Dendritic cell treated with granulocyte-macrophage colony-stimulating factor and Interleukin-4, amounts not matched to agents 40 ng/mL and 50 ng/mL, for 4 days (primary cell): ENCODE measurements around the gene CD248.

ENCODE experiments used
- H3K27ac Mint-ChIP-seq: one replicate; pipeline ENCODE4 v1.8.0; 2022; ENCODE audit warnings: mild to moderate bottlenecking, mixed read lengths
- H3K27me3 Mint-ChIP-seq: one replicate; pipeline ENCODE4 v1.8.0; 2022; ENCODE audit warnings: mild to moderate bottlenecking, mixed read lengths
- H3K36me3 Mint-ChIP-seq: one replicate; pipeline ENCODE4 v1.8.0; 2022; ENCODE audit warnings: low read depth, mixed read lengths
- H3K4me1 Mint-ChIP-seq: one replicate; pipeline ENCODE4 v1.8.0; 2022; ENCODE audit warnings: low read depth, mixed read lengths
- H3K4me3 Mint-ChIP-seq: one replicate; pipeline ENCODE4 v1.8.0; 2022; ENCODE audit warnings: mild to moderate bottlenecking, moderate library complexity, mixed read lengths
- H3K9me3 Mint-ChIP-seq: one replicate; pipeline ENCODE4 v1.8.0; 2022; ENCODE audit warnings: mixed read lengths
- intact Hi-C: fragments of 100-400 bp; cut with micrococcal nuclease; formaldehyde crosslinking; loops from one replicate; pipeline ENCODE4 v1.15.0; 2022

The CD248 gene

DNA sequence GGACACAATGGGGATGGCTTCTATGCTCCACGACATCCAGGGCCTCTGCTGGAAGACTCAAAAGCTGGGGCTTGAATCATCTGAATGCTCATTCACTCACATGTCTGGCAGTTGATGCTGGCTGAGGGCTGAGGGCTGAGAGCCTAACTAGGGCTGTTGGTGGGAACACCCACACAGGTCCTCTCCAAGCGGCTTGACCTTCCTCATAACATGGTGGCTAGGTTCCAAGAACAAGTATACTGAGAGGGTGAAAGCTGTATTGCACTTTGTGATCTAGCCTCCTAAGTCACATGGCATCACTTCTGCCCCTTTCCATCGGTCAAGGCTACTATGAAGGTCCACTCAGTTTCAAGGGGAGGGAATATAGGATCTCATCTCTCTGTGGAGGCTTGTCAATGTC lies 17.7 kb downstream of the CD248 start:
- Mint-ChIP-seq H3K4me1 (peaks cover 5% of the 10 kb centered on the region), H3K4me3 (no peak overlapping the region), H3K36me3 (no peaks in the 10 kb centered on the region), H3K27me3 (peaks cover 23% of the 10 kb centered on the region), H3K9me3 (no peaks in the 10 kb centered on the region), H3K27ac (no peak overlapping the region)
- intact Hi-C loops = no loop called here

DNA sequence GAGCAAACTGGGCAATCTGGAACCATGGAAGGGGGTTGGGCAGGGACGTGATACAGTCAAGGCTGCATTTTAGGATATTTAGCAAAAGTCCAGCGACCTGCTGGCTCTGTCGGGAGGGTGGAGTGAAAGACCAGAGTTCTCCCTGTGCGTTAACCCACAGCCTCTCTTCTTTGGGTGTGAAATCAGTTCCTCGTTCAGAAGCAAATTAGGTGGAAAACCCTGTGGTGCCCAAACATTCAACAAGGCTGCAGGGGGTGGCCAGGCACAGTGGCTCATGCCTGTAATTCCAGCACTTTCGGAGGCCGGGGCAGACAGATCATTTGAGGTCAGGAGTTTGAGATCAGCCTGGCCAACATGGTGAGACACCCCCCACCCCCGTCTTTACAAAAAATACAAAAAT lies 19.2 kb downstream of the CD248 start:
- no peak overlapping the region for H3K4me3 Mint-ChIP-seq
- H3K4me1 Mint-ChIP-seq = peaks cover 9% of the 10 kb centered on the region
- H3K36me3 Mint-ChIP-seq = no peaks in the 10 kb centered on the region
- H3K9me3 Mint-ChIP-seq = no peaks in the 10 kb centered on the region
- intact Hi-C loops = no loop called here
- peaks cover 39% of the 10 kb centered on the region for H3K27me3 Mint-ChIP-seq
- no peak overlapping the region for H3K27ac Mint-ChIP-seq

DNA sequence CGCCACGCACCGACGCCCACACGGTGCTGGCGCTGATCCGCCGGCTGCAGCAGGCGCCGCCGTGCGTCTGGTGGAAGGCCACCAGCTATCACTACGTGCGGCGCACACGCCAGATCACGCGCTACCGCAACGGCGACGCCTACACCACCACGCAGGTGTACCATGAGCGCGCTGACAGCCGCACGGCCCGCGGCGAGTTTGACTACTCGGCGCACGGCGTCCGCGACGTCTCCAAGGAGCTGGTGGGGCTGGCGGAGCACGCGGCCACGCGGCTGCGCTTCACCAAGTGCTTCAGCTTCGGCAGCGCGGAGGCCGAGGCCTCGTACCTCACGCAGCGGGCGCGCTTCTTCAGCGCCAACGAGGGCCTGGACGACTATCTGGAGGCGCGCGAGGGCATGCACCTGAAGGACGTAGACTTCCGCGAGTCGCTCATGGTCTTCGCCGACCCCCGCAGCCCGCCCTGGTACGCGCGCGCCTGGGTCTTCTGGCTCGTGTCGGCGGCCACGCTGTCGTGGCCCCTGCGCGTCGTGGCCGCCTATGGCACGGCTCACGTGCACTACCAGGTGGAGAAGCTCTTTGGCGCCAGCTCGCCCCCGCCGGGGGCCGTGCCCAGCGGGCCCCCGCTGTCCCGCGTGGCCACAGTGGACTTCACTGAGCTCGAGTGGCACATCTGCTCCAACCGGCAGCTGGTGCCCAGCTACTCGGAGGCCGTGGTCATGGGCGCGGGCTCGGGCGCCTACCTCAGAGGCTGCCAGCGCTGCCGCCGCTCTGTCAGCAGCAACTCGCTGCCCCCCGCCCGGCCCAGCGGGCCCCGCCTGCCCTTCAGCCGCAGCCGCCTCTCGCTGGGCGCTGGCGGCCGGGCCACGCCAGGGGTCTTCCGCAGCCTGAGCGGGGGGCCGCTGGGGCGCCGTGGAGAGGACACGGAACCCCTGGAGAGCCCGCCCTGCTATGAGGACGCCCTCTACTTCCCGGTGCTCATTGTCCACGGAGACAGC lies 21.9 kb downstream of the CD248 start:
- Mint-ChIP-seq H3K27me3 (peaks cover 55% of the 10 kb centered on the region), H3K4me3 (no peak overlapping the region), H3K36me3 (no peaks in the 10 kb centered on the region), H3K27ac (no peak overlapping the region), H3K4me1 (peaks cover 17% of the 10 kb centered on the region), H3K9me3 (no peaks in the 10 kb centered on the region)
- intact Hi-C loops = no loop called here

DNA sequence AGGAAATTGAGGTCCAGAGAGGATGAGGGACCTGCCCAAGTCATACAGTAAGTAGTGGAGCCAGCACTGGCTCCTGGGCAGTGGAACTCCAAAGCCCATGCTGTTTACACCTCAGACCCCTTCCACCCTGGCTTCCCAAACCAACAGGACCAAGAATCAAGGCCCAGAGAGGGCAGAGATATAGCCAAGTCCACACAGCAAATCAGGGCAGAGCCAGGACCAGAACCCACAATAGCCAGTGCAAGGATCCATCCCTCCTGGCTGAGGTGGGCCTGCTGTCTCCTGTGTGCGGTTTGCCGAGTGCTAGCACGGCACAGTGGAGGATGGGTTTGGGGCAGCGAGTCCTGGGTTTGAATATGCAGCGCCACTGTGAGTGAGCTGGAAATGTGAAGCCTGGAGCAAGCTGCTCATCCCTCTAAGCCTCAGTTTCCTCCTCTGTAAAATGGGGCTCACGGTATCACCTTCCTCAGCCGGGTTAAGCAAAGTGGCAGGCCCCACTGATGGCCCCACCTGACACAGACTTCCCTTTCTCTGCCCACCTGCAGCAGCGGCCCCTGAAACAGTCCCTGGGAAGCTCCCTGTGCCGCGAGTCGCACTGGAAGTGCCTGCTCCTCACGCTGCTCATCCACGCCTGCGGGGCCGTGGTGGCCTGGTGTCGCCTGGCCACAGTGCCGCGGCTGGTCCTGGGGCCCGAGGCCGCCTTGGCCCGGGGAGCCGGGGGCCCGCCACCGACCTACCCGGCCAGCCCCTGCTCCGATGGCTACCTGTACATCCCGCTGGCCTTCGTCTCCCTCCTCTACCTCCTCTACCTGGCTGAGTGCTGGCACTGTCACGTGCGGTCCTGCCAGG lies 22.8 kb downstream of the CD248 start:
- Mint-ChIP-seq H3K9me3 (no peaks in the 10 kb centered on the region), H3K27ac (no peak overlapping the region), H3K4me3 (no peak overlapping the region), H3K36me3 (peaks cover 5% of the 10 kb centered on the region), H3K27me3 (peaks cover 58% of the 10 kb centered on the region), H3K4me1 (peaks cover 21% of the 10 kb centered on the region)
- intact Hi-C loops = no loop called here

DNA sequence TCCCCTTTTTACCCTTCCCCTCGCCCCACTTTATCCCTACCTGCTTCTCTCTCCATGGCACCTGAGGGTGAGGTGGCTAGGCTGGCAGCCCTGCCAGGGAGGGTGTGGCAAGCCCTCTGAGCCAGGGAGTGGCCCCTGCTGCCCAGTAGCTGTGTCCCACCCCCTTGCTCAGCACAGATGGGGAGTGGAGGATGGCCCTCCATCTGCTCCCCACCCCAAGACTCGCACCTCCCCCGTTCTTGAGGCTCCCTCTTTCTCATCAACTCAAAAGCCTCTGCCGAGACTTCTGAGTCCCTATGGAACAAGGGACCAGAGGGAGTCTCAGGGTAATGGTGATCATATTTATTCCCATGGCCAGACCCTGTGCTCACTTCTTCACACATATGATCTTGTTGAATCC lies 23.5 kb downstream of the CD248 start:
- H3K36me3 Mint-ChIP-seq = peaks cover 11% of the 10 kb centered on the region
- intact Hi-C loops = no loop called here
- H3K27ac Mint-ChIP-seq = no peak overlapping the region
- no peaks in the 10 kb centered on the region for H3K9me3 Mint-ChIP-seq
- H3K4me3 Mint-ChIP-seq = no peak overlapping the region
- H3K4me1 Mint-ChIP-seq = peaks cover 22% of the 10 kb centered on the region
- H3K27me3 Mint-ChIP-seq = peaks cover 58% of the 10 kb centered on the region

DNA sequence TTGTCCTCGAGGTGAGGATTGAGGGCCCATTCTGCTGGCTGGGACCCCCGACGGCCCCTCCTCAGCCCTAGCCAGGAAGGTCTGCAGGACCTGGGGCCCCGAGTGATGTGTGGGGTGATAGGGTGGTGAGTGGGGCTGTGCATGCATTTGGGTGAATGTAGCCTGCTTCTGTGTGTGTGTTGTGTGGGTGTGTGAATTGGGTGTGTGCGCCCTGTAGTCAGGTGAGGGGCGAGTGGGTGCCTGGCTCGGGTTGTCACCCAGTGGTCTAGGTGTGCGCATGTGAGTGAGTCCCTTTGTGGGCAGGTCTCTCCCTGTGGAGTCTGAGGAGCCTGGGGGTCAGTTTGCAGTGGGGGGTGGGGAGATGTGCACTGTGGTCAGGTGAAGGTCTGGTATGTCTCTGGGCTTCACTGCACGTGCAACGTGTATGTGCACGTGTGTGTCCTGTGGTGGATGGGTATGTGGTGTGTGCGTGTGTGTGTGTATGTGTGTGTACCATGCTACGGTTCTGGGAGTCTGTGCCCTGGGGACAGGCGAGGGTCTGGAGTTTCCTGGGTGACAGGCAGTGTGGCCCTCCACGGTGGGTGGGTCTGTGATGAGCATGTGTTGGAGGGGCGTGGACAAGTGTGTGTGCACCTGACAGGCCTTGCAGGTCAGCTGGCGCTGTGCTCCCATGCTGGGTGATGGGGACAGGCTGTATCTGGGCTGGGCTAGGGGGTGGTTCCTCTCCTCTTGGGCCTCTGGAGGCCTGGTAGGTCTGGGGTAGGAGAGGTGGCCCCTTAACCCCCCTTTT lies 24.1 kb downstream of the CD248 start:
- no peaks in the 10 kb centered on the region for H3K9me3 Mint-ChIP-seq
- intact Hi-C loops = no loop called here

DNA sequence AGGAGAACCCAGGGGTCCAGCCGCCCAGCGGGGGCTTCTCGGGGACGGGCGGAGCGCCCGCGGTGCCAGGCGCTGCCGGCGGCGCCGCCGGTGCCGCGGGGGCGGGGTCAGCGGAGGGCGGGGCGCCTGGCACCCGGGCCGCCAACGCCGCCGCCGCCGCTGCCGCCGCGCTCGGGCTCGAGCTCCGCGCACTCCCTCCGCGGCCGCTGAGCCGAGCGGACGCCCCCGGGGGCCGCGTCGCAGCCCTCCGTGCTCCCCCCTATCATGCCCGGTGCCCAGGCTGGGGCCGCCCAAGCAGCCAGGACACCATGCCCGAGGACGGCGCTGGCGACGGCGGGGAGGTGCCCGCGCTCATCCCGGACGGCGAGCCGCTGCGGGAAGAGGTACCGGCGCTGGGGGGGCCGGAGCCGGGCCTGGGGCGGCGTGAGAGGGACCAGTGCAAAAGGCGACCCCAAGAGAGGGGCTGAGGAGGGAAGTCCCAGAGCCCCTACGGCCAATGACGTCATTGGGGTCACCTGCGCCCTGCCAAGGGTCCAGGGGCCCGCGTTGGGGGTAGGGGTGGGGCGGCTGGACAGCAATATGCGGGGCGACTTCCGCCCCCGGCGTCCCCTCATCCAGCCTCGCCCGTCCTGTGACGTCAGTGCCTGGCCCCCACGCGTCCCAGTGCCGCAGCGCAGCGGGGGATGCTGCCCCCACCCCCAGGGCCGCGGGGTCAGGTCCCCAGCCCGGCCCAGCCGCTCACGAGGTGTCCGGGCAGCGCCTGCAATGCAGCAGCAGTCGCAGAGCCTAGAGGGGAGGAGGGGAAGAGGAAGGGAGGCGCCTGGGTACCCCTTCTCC lies 24.9 kb downstream of the CD248 start, which contains the start of gene TMEM151A:
TMEM151A (plus strand) TSS at position 189 of the 837 bp plus-strand sequence; CDS start at position 309, 120 bp downstream.
- Mint-ChIP-seq H3K36me3 (peaks cover 11% of the 10 kb centered on the region), H3K4me3 (peak within 1 kb of the TSS; percentile 24), H3K27ac (no peak within 1 kb of the TSS), H3K27me3 (peaks cover 51% of the 10 kb centered on the region), H3K9me3 (no peaks in the 10 kb centered on the region), H3K4me1 (peaks cover 36% of the 10 kb centered on the region)
- intact Hi-C loops = no loop called here

More for the DNA sequence above, 24.1 kb downstream of the CD248 start:
- Mint-ChIP-seq H3K4me3 (no peak overlapping the region), H3K4me1 (peaks cover 28% of the 10 kb centered on the region), H3K36me3 (peaks cover 11% of the 10 kb centered on the region), H3K27ac (no peak overlapping the region), H3K27me3 (peaks cover 56% of the 10 kb centered on the region)

DNA sequence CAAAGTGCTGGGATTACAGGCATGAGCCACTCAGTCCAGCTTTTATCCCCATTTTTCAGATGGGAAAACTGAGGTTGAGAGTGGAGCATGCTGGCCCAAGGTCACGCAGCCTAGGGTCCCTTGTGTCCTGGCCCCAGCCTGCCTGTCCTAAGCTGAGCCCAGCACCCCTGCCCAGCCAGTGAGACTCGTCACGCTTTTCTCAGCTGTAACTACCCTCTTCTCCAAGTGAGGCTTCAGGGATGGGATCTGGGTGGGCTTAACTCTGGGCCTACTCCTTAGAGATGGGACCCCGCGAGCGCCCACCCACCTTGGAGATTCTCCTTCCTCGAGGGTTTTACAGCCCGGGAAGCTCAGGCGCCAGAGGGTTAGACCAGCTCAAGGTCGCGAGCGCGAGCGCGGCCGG lies 25.5 kb downstream of the CD248 start:
- intact Hi-C loops = no loop called here
- peaks cover 46% of the 10 kb centered on the region for H3K27me3 Mint-ChIP-seq
- H3K9me3 Mint-ChIP-seq = no peaks in the 10 kb centered on the region
- peaks cover 42% of the 10 kb centered on the region for H3K4me1 Mint-ChIP-seq
- H3K27ac Mint-ChIP-seq = no peak overlapping the region
- peaks cover 16% of the 10 kb centered on the region for H3K36me3 Mint-ChIP-seq
- no peak overlapping the region for H3K4me3 Mint-ChIP-seq

DNA sequence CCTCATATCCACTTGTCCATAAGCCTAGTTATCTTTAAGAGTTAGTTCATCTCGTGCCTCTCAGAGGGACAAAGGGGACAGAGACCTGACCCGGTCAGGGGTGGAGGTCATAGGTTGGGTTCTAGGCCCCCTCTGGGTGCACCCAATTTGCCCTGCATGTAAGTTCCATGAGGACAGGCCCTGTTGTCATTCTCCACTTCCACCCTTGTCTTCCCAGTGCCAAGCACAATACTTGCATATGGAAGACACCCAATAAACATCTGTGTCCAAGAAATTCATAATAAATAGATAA lies 26.6 kb downstream of the CD248 start:
- no peak overlapping the region for H3K4me3 Mint-ChIP-seq
- intact Hi-C loops = no loop called here
- H3K27me3 Mint-ChIP-seq = peaks cover 43% of the 10 kb centered on the region
- peaks cover 24% of the 10 kb centered on the region for H3K36me3 Mint-ChIP-seq
- H3K27ac Mint-ChIP-seq = no peak overlapping the region
- no peaks in the 10 kb centered on the region for H3K9me3 Mint-ChIP-seq
- H3K4me1 Mint-ChIP-seq = peaks cover 44% of the 10 kb centered on the region

DNA sequence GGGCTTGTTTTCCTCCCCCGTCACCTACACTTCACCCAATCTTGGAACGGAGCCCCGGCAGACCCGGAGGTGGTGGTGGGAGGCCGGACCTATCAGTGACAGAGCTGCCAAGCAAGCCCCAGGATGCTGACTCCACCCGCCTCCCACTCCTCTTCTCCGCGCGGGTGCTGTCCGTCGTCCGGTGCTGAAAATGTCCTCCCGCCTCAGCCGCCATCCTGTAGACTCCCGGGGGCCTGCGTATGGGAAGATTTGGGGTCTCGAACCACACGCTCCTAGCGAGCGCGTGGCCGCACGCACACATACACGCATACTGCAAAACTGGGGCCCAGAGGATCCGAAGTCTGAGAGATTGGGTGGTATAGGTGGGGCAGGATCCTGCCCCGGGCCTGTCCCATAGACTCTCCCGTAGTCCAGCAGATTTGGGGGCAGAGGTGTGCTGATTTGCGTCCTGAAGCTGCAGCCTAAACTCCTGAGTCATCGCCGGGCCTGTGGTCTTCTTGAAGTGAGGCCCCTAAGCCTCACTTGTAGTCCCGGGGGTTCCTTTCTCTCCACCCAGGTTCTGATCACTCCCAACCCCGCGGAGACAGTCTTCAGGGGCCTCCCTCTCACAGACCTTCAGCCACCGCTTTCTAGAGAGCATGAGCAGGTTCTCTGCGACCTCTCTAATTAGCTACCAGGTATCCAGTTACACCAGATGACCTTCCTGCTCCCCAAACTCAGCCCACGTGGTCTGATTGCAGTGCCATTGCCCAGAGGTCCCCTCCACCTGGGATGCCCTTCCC lies 27.1 kb downstream of the CD248 start:
- peak overlapping the region; percentile 85 for H3K4me3 Mint-ChIP-seq
- H3K27me3 Mint-ChIP-seq = peaks cover 43% of the 10 kb centered on the region
- H3K4me1 Mint-ChIP-seq = peaks cover 44% of the 10 kb centered on the region
- peaks cover 30% of the 10 kb centered on the region for H3K36me3 Mint-ChIP-seq
- H3K9me3 Mint-ChIP-seq = no peaks in the 10 kb centered on the region
- intact Hi-C loops = no loop called here
- peak overlapping the region; percentile 80 for H3K27ac Mint-ChIP-seq

DNA sequence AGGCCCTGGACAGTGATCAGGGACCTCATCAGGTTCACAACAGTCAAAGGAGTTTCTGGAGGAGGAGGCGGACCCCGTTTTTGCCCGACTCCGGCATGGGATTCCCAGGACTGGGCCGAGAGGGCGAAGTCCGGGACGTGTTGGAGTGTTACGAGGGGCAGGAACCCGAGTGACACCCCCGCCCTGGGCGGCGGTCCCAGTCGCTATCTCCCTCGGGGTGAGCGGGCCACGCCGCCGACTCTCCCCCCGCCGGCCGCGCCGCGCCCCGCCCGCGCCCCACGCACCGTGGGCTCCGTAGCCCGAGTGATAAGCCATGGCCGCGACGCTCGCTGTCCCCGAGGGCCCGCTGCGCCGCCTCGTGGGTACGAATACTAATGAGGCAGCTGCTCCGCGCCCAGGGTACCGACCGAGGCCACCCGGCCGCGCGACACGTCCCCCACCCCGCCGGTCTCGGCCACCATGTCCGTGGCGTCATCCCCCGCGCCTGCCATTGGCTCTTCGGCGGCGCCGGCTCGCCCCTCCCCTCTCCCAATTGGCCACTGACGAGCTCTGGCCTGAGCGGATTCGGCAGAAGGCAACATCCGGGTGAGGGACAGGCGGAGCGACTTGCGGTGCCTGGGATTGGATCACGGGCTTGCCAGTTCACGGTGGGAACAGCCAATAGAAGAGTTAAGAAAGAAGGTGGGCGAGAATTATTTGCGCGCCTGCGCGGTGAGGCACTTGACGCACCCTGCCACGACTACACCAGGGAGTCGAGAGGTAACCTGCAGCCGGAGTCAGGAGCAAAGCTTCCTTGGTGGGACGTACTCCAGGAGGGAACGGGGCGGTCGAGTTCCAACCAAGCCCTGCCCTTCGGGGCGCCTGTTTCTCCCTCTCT lies 27.9 kb downstream of the CD248 start, which contains the start of gene YIF1A:
YIF1A (minus strand) TSS at position 473 of the 877 bp plus-strand sequence; CDS start at position 315, 158 bp downstream.
- Mint-ChIP-seq H3K9me3 (no peaks in the 10 kb centered on the region), H3K36me3 (peaks cover 38% of the 10 kb centered on the region), H3K4me3 (peak within 1 kb of the TSS; percentile 85), H3K27me3 (peaks cover 36% of the 10 kb centered on the region), H3K4me1 (peaks cover 44% of the 10 kb centered on the region), H3K27ac (peak within 1 kb of the TSS; percentile 80)
- intact Hi-C loops = no loop called here
